ENCODE data around the gene MTOR. TPM values are rescaled to one million over a fixed set of nuclear protein-coding genes. Genes with fewer than 3 reads are reported as not detected.

The MTOR gene
- total RNA-seq, 4 donors from 2014 or later = 32.9 to 43.7 (median 39.3) TPM

DNA sequence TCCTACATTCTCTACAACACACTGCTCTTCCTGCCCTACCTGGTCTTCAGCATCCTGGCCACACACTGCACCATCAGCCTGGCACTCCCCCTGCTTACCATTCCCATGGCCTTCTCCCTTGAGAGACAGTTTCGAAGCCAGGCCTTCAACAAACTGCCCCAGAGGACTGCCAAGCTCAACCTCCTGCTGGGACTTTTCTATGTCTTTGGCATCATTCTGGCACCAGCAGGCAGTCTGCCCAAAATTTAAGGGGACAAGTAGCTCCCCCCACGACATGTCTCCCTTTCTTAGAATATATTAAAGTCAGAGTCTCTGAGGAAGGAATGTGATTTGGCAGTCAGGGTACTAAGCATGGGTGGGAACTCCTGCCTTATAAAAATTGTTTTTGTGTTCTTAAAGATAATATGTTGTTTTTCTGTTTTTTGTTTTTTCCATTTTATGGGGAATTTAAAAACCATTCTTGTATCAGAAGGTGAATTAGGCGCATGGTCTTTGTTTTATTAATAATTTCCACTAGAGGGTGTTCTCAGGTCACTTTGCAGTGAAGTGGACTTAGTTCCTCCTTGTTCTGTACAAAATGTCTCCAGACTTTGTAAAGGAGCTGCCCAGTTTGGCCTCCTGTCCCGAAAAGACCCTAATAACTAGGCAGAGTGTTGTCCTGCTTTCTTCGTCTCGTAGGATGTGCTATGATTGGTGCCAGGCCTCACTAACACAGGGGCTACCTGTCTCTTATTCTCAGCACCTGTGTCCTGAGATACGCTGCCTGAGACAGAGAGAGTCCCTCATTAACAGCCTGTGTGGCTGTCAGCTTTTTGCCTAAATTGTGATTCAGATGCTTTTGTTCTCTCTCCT is 23.8 kb upstream of the MTOR start:
- Histone ChIP-seq H3K4me1 (peaks cover 8% of the 10 kb centered on the region), H3K27me3 (no peaks in the 10 kb centered on the region), H3K9me3 (no peaks in the 10 kb centered on the region), H3K4me3 (no peak overlapping the region), H3K27ac (no peak overlapping the region), H3K36me3 (peaks cover 41% of the 10 kb centered on the region)
- WGBS = 86% methylated on average over 7 of the region's 7 CpGs
- no peak for TF ChIP-seq POLR2AphosphoS5 (IDR thresholded peaks at IDR 0.05)
- no peak for TF ChIP-seq POLR2A (IDR thresholded peaks at IDR 0.05)
- TF ChIP-seq CTCF (IDR thresholded peaks at IDR 0.05) = no peak
- no peak for TF ChIP-seq EP300 (IDR thresholded peaks at IDR 0.05)
- DNase-seq (ENCODE audit: low spot score in 2 of 2) = no peak

DNA sequence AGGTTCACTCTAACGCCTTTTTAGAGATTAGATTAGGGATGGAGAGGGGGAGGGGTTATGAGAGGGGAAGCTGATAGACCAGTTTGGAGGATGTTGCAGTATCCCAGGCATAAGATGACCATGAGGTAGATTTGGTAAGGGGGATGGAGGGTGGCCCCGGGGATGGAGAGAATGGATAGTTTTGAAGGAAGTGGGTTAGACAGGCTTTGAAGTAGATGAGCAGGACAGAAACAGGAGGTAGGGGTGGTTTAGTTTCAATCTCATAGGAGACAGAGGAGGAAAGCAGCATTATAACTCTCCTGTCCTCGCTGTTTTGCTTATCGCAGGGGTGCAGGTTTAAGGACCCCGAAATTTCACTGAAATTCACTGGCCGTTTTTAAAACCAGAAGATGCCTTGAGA is 22.4 kb upstream of the MTOR start:
- H3K4me1 ChIP-seq = peaks cover 8% of the 10 kb centered on the region
- H3K27me3 ChIP-seq = no peaks in the 10 kb centered on the region
- DNase-seq (ENCODE audit: low spot score in 2 of 2) = no peak
- H3K4me3 ChIP-seq = no peak overlapping the region
- TF ChIP-seq POLR2A (IDR thresholded peaks at IDR 0.05) (no peak), POLR2AphosphoS5 (IDR thresholded peaks at IDR 0.05) (no peak), CTCF (IDR thresholded peaks at IDR 0.05) (no peak), EP300 (IDR thresholded peaks at IDR 0.05) (no peak)
- H3K36me3 ChIP-seq = peaks cover 34% of the 10 kb centered on the region
- no peak overlapping the region for H3K27ac ChIP-seq
- H3K9me3 ChIP-seq = no peaks in the 10 kb centered on the region
- 88% methylated on average over 6 of the region's 6 CpGs for WGBS

- TF ChIP-seq EP300 (IDR thresholded peaks at IDR 0.05) (no peak), POLR2A (IDR thresholded peaks at IDR 0.05) (no peak), POLR2AphosphoS5 (IDR thresholded peaks at IDR 0.05) (no peak), CTCF (IDR thresholded peaks at IDR 0.05) (no peak)
- H3K27me3 ChIP-seq = no peaks in the 10 kb centered on the region
- no peak for DNase-seq (ENCODE audit: low spot score in 2 of 2)
- H3K27ac ChIP-seq = no peak overlapping the region
- H3K4me1 ChIP-seq = peaks cover 8% of the 10 kb centered on the region
- H3K9me3 ChIP-seq = no peaks in the 10 kb centered on the region
- H3K4me3 ChIP-seq = no peak overlapping the region
- peaks cover 34% of the 10 kb centered on the region for H3K36me3 ChIP-seq
- 89% methylated on average over 6 of the region's 6 CpGs for WGBS
Measured at GRCh38 chr1:11283151-11283550, 20.8 kb upstream of the MTOR start.

DNA sequence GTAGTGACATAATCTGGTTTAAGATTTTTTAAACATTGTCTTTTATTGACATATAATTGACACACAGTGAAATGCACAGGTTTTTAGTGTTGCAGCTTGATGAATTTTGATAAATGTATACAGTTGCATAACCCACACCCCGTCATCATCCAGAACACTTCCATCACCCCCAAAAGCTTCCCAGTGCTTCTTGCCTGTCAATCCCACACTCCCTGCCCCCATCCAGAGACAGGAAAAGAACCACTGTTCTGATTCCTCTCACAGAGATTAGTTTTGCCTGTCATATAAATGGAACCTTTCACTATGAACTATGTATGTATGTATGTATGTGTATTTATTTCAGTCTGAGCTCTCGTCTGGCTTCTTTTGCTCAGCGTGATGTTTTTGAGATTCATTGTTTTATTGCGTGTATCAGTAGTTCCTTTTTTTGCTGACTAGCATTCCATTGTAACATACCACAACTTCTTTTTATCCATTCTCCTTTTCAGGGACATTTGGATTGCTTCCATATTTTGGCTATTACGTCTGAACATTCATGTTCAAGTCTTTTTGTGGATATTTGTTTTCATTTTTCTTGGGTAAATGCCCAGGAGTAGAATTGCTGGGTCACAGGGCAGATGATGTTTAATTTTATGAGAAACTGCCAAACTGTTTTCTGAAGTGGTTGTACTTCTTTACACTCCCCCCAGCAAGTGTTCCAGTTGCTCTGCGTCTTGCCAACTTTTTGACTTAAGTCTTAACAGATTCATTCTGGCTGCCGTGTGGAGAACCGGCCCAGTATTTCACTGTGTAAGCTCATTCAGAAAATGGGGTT is 19.4 kb upstream of the MTOR start:
- no peak for TF ChIP-seq POLR2A (IDR thresholded peaks at IDR 0.05)
- TF ChIP-seq POLR2AphosphoS5 (IDR thresholded peaks at IDR 0.05) = no peak
- no peak for TF ChIP-seq EP300 (IDR thresholded peaks at IDR 0.05)
- TF ChIP-seq CTCF (IDR thresholded peaks at IDR 0.05) = no peak
- Histone ChIP-seq H3K27me3 (no peaks in the 10 kb centered on the region), H3K36me3 (peaks cover 32% of the 10 kb centered on the region), H3K4me3 (no peak overlapping the region), H3K27ac (no peak overlapping the region), H3K4me1 (peaks cover 8% of the 10 kb centered on the region), H3K9me3 (no peaks in the 10 kb centered on the region)
- 53% methylated on average over 8 of the region's 8 CpGs for WGBS
- DNase-seq (ENCODE audit: low spot score in 2 of 2) = no peak

Data from suprapubic skin (tissue), 4 donors.